Umbilical cord (tissue), 2 donors: ENCODE measurements around the gene KIFC1. TPM values are rescaled to one million over a fixed set of nuclear protein-coding genes. Genes with fewer than 3 reads are reported as not detected.
"Not testable (repeated sequence)": the region's sequence is repeated elsewhere in the genome, so short reads cannot be mapped to it uniquely, and the experiment has no call there.

ENCODE experiments used
- DNase-seq: peaks from one replicate; pipeline ENCODE4 v3.0.0-alpha.2; 2015; ENCODE audit warnings: low spot score
- total RNA-seq: library from RNA; depleted of rRNA; stranded (reverse); fragments of >200 nt; gene quantifications from one replicate; pipeline ENCODE4 v1.2.3, GENCODE V29; 2014; ENCODE audit warnings: low replicate concordance; ENCODE audit not compliant: insufficient read depth

Gene KIFC1
- total RNA-seq, 1 donor from 2014 or later, result 7.5 TPM

- DNase-seq, result peak; percentile 91
Observed at GRCh38 chr6:33375143-33375671, 16.4 kb upstream of the KIFC1 start.

GRCh38 chr6:33377171-33377570 is 14.5 kb upstream of the KIFC1 start:
- no peak for DNase-seq

DNA sequence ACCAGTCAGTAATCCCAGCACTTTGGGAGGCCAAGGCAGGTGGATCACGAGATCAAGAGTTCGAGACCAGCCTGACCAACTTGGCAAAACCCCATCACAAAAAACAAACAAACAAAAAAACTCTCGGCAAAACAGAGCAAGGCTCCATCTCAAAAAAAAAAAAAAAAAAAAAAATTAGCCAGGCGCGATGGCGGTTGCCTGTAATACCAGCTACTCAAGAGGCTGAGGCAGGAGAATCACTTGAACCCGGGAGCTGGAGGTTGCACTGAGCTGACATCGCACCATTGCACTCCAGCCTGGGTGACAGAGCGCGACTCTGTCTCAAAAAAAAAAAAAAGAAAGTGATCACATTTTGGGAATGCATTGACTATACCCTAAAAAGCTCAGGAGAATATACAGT is 12.4 kb upstream of the KIFC1 start:
- not testable (repeated sequence) for DNase-seq

GRCh38 chr6:33380272-33380981 is 11.2 kb upstream of the KIFC1 start:
- DNase-seq, result no peak

DNA sequence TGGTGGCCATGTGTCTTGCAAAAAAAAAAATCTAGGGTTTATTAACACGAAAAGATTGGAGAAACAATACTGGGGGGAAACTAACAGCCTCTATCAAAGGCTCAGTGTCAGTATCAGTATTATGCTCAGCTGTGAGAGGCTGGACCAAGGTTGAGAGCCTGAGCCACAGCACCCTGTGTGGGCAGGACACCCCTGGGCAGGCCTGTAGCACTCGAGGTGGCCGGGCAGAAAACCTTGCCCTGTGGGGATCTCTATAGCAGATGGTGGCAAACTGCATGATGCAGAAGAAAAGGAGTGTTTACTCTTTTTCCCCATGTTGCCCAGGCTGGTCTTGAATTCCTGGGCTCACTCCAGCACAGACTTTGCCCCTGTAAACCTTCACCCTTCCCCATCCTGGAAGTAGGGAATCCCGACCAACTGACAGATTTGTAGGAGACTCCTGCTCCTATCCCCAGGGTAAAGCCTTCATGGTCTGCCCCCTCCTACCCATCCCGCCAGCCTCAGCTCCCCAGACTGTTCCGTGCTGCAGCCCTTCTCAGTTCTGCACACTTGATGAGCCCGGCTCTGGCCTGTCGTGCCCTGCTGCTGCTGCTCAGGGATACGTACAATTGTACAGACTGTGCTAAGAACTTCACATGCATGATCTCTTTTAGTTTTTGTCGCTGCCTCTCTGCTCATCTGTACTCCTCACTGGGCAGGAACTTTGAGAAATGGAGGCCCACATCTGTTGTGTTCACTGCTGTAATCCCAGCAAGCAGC is 8.0 kb upstream of the KIFC1 start:
- DNase-seq, result no peak

- no peak for DNase-seq
Observed at GRCh38 chr6:33384581-33385020, 7.0 kb upstream of the KIFC1 start.

DNA sequence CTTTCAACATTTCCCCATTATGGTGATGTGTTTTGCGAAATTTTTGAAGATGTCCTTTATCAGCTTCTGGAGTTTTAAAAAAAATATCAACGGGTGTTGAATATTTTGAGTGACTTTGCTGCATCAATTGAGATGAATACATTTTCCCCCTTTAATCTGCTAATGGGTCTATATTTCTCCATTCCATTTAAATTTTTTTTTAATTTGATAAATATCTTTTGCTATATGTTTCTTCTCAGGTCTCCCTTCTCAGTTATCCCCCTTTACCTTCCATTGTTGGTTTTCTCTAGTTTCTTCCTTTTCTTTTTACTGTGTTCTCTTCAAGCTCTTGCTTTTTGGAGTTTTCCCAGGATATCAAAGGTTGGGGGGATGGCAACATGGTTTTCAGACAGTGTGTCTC is 1.4 kb upstream of the KIFC1 start:
- no peak for DNase-seq

DNA sequence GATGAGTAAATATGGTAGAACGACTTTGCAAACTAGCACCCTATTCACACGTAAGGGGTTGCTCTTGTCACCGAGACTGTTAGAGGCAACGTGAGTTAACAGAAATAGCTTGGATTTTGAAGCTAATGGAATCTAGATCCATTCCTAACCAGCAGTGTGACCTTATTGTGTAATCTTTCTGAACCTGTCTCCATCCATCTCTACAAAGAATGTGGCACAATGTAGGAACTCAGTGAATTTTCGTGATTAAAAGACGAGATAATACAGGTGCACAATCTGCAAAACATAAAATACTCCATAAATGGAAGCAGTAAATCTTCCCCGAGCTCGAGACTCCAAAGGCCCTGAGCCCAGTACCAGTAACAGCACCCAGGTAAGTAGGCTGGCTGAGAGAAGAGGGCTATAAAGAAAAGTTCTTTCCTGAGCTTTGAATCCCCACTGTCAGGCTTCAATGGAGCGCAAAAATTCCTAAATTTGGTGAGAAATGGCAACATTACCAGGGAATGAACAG is 801 bp upstream of the KIFC1 start:
- DNase-seq, result no peak

GRCh38 chr6:33391922-33392594 is 435 bp downstream of the KIFC1 start:
- peak; percentile 43 for DNase-seq

- DNase-seq, result no peak
Observed at GRCh38 chr6:33392595-33392948, 949 bp downstream of the KIFC1 start.

DNA sequence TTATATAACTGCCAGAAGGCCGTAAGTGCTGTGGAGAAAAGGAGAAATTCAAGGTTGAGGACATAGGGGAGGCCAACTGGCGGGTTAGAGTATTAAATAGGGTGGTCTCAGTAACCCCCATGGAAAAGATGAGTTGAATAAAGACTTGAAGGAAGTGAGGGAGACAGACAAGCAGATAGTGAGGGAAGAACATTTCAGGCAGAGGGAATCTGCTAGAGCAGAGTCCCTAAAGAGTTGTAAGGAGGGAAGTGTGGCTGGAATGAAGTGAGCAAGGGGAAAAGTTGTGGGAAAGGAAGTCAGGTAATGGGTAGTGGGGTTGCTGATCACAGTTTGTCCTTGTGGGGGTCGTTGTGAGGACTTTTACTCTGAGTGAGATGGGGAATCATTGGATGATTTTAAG is 1.4 kb downstream of the KIFC1 start:
- no peak for DNase-seq

DNA sequence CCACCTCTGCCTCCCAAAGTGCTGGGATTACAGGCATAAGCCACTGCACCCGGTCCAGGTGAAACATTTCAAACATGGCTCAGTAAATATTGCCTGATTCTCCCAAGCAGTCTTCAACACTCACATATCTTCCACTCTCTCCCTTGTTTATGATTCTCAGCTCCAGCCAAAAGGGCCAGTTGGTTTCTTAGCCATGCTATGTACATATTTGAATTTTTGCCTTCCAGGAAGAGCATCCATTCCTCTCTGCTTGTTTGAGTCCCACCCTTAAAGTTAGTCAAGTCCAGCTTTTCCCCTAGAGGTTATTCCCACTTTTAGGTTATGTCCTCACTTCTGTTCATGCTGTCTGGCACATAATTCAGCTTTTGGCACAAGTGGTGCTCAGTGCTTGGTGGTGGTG is 5.9 kb downstream of the KIFC1 start:
- DNase-seq, result no peak

- DNase-seq, result not testable (repeated sequence)
Observed at GRCh38 chr6:33398601-33399000, 7.0 kb downstream of the KIFC1 start.

GRCh38 chr6:33399881-33400280 is 8.3 kb downstream of the KIFC1 start:
- not testable (repeated sequence) for DNase-seq

- DNase-seq, result no peak
Observed at GRCh38 chr6:33404884-33405283, 13.3 kb downstream of the KIFC1 start.

- DNase-seq, result no peak
Observed at GRCh38 chr6:33405386-33405940, 13.8 kb downstream of the KIFC1 start.

DNA sequence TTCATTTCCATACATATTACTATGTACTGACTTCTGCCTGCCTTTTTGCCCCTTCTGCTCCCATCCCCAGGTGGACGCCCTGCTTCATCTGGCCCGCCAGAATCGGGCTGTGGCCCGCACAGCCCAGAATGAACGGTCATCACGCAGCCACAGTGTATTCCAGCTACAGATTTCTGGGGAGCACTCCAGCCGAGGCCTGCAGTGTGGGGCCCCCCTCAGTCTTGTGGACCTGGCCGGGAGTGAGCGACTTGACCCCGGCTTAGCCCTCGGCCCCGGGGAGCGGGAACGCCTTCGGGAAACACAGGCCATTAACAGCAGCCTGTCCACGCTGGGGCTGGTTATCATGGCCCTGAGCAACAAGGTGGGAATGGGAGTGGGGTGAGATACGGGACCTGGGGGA is 14.5 kb downstream of the KIFC1 start:
- DNase-seq, result no peak

- no peak for DNase-seq
Observed at GRCh38 chr6:33407132-33407718, 15.6 kb downstream of the KIFC1 start.

- DNase-seq, result peak; percentile 99
Observed at GRCh38 chr6:33410050-33410710, 18.6 kb downstream of the KIFC1 start.

DNA sequence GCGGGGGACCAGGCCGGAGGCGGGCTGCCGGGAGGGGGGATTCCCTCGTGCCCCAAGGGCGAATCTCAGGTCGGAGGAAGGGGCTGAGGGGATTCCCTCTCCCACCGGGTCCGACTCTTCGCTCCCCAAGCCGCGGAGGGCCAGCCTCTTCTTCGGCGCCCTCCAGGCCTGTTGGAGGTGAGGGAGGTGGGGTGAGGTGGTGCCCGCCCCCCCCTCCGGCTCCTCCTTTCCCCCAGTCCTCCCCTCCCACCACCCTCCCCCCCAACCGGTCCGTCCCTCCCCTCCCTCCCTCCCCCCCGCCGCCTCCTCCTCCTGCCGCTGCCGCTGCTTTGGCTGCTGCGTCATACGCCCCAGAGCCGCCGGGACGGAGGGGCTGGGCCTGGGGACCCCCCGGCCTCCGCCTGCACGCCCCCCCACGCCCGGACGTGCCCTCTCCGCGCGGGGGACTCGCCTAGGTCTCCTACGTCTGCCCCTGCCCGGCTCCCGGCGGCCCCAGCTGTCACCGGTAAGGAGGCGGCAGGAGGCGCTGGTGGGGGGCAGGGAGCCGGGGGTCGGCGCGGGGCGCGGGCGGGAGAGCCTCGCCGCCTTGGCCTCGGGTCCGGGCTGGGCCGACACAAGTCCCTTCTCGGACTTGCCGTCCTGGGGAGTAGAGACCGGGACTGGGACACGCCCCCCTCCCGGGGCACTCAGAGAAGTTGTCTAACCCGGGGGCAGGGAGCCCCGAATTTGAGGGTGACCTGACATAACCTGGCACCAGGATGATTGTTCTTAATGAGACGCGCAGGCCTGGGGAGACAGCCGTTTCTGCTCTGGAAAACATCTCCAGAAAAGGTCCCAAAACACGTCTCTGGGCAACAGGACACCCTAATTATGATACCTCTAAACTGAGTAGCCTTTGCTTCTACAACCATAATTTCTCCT is 19.3 kb downstream of the KIFC1 start, which contains the start of gene PHF1:
PHF1 (plus strand) TSS at position 304 of the 921 bp plus-strand sequence. CDS start 1,250 bp downstream, outside the sequence.
- DNase-seq, result no peak
